GM18951 (cell line): ENCODE results near the gene HSPA9.

Experiments
- POLR2A ChIP-seq: IDR thresholded peaks from 4 replicates; pipeline ENCODE4 v1.6.1; 2011; ENCODE audit warnings: mild to moderate bottlenecking; ENCODE audit not compliant: insufficient read length, insufficient read depth; ENCODE audit errors: extremely low read depth
- in situ Hi-C: fragments of 300-500 bp; cut with MboI; formaldehyde crosslinking; loops from one replicate; pipeline ENCODE4 v1.12.0; 2022; ENCODE audit warnings: low sequenced_read_pairs, mixed read lengths, inconsistent platforms; ENCODE audit not compliant: unreplicated experiment

HSPA9 gene

GRCh38 chr5:138565100-138565821 is 9.9 kb downstream of the HSPA9 start:
- TF ChIP-seq POLR2A = no peak
- in situ Hi-C loops = no loop called here

- TF ChIP-seq POLR2A = no peak
- in situ Hi-C loops = no loop called here
These were observed 11.0 kb downstream of the HSPA9 start for GRCh38 chr5:138564242-138564641.

DNA sequence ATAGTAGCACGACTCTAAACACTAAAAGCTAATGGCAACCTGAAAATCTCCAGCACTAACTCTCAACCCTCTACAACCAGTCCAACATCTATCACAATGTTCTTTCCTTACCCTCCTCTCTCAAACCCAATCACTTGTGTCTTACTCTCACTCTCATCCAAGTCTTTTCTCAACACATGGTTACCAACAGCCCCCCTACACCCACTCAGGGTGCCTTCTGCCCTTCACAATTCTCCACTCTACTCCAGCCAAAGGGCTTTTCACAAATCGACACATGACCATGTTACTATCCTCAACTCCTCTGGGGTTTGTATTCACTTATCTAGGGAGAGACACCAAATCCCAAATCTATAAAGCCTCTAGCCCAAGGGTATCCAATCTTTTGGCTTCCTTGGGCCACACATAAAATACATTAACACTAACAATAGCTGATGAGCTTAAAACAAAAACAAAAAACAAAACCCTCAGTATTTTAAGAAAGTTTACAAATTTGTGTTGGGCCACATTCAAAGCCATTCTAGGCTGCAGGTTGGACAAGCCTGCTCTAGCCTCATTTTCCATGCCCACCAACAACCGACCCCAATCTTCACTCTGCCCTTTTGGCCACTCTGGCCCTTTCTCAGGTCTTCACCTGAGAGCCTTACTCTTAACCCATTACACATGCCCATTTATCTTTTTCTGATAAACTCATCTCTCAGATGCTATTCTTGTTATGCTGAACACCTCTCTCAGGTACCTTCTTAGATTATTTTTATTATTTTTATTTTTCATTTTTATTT is 11.7 kb downstream of the HSPA9 start:
- TF ChIP-seq POLR2A = no peak
- in situ Hi-C loops = no loop called here

GRCh38 chr5:138560971-138561370 is 14.2 kb downstream of the HSPA9 start:
- in situ Hi-C loops = no loop called here
- no peak for TF ChIP-seq POLR2A

DNA sequence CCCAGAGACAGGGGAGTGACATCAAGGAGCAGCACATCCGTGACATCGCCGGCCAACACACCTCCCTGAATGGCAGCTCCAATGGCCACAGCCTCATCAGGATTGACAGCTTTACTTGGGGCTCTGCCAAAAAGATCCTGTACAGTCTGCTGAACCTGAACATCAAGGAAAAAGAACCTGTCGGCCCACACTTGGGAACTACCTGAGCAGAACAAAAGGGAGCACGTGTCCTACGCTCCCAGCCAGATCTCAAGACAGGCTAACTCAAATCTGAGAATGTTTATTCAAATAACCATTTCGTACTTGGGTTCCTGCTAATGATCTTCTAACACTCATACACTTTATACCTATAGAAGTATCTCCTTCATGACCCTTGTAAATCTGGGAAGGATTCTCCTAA is 15.3 kb downstream of the HSPA9 start:
- no peak for TF ChIP-seq POLR2A
- in situ Hi-C loops = no loop called here

DNA sequence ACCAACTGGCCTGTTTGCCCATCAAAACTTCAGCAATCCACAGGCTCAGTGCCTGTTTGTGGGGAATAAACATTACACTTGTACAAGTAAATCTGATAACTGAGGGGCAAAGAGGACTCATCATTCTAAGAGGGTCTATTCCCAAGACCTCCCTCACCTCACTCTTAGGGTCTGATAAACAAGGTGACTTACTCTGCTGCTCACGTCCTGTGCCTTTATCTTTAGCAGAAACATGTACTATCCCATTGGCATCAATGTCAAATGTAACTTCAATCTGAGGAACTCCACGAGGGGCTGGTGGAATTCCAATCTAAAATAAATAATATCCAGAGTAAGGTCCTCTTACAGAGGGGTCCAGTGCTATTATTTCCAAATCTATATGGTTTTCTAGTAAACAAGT is 17.5 kb downstream of the HSPA9 start:
- TF ChIP-seq POLR2A = no peak
- in situ Hi-C loops = no loop called here

- in situ Hi-C loops = no loop called here
- no peak for TF ChIP-seq POLR2A
These were observed 21.1 kb downstream of the HSPA9 start for GRCh38 chr5:138554143-138554542.

- no peak for TF ChIP-seq POLR2A
- in situ Hi-C loops = no loop called here
These were observed 21.6 kb downstream of the HSPA9 start for GRCh38 chr5:138553437-138554095.

- in situ Hi-C loops = no loop called here
- TF ChIP-seq POLR2A = no peak
These were observed 22.5 kb downstream of the HSPA9 start for GRCh38 chr5:138552657-138553056.

DNA sequence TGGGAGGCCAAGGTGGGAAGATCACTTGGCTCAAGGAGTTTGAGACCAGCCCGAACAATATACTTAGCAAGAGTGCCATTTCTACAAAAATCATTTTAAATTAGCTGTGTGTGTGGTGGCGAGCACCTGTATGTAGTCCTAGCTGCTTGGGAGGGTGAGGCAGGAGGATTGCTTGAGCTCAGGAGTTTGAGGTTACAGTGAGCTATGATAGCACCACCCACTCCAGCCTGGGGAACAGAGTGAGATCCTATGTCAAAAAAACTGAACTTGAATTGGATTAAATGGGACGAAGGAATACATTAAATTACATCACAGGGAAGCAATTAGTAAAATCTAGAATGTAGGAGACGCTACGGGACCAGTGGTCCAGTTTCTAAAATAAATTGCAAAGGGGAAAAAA is 25.8 kb downstream of the HSPA9 start:
- TF ChIP-seq POLR2A = no peak
- in situ Hi-C loops = no loop called here

- in situ Hi-C loops = no loop called here
- TF ChIP-seq POLR2A = no peak
These were observed 29.2 kb downstream of the HSPA9 start for GRCh38 chr5:138545919-138546562.

- no peak for TF ChIP-seq POLR2A
- in situ Hi-C loops = no loop called here
These were observed 30.7 kb downstream of the HSPA9 start for GRCh38 chr5:138544181-138545134.
